Measurements from ENCODE around the gene HIC2. TPM values are rescaled to one million over a fixed set of nuclear protein-coding genes. Genes with fewer than 3 reads are reported as not detected.

The HIC2 gene
- total and polyA plus RNA-seq, 9 of the 15 experiments (the other 6 are each of a cell fraction or from before 2014, with no cell fraction given): 1.7 to 117 (median 35.5) TPM

DNA sequence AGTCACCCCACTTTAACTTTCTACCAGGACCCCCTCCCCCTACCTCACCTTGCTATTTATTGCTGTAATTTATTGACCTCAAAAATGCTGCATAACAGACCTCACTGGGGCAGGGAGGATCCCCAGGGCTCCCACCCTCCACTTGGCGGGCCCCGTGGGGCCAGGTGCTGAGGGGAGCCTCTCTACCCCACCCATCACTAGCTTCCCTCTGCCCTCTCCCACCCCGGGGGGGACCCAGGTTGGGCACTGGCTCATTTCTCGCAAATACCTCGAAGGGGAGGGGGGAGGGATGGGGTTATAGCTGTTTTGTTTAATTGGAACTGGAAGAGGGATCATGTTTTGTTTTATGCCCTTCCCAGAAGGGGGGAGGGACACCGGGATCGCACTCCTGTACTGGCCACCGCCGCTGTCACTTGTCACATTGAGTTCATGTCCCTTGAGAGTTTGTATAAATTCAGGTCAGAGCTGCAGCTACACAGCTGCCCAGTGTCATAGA is 33.7 kb downstream of the HIC2 start (continued):
- TF ChIP-seq, protein P1, sequence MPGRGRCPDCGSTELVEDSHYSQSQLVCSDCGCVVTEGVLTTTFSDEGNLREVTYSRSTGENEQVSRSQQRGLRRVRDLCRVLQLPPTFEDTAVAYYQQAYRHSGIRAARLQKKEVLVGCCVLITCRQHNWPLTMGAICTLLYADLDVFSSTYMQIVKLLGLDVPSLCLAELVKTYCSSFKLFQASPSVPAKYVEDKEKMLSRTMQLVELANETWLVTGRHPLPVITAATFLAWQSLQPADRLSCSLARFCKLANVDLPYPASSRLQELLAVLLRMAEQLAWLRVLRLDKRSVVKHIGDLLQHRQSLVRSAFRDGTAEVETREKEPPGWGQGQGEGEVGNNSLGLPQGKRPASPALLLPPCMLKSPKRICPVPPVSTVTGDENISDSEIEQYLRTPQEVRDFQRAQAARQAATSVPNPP (IDR thresholded peaks at IDR 0.05; ENCODE audit: borderline replicate concordance, insufficient read depth, insufficient read length): no peak
- TF ChIP-seq, protein P2, sequence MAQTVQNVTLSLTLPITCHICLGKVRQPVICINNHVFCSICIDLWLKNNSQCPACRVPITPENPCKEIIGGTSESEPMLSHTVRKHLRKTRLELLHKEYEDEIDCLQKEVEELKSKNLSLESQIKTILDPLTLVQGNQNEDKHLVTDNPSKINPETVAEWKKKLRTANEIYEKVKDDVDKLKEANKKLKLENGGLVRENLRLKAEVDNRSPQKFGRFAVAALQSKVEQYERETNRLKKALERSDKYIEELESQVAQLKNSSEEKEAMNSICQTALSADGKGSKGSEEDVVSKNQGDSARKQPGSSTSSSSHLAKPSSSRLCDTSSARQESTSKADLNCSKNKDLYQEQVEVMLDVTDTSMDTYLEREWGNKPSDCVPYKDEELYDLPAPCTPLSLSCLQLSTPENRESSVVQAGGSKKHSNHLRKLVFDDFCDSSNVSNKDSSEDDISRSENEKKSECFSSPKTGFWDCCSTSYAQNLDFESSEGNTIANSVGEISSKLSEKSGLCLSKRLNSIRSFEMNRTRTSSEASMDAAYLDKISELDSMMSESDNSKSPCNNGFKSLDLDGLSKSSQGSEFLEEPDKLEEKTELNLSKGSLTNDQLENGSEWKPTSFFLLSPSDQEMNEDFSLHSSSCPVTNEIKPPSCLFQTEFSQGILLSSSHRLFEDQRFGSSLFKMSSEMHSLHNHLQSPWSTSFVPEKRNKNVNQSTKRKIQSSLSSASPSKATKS (CRISPR knock-in tag; IDR thresholded peaks at IDR 0.05): no peak
- peak; percentile 29 for TF ChIP-seq HNRNPLL (IDR thresholded peaks at IDR 0.05; ENCODE audit: low read depth, low read length, poor library complexity, severe bottlenecking)
- TF ChIP-seq ZSCAN29 (IDR thresholded peaks at IDR 0.05): no peak
- 0 out of 2 replicates have a peak, but pooled peaks have one; percentile 8 for TF ChIP-seq MYNN (IDR thresholded peaks at IDR 0.05)
- TF ChIP-seq MYNN (CRISPR knock-in tag; IDR thresholded peaks at IDR 0.05): no peak
- TF ChIP-seq, protein P3, sequence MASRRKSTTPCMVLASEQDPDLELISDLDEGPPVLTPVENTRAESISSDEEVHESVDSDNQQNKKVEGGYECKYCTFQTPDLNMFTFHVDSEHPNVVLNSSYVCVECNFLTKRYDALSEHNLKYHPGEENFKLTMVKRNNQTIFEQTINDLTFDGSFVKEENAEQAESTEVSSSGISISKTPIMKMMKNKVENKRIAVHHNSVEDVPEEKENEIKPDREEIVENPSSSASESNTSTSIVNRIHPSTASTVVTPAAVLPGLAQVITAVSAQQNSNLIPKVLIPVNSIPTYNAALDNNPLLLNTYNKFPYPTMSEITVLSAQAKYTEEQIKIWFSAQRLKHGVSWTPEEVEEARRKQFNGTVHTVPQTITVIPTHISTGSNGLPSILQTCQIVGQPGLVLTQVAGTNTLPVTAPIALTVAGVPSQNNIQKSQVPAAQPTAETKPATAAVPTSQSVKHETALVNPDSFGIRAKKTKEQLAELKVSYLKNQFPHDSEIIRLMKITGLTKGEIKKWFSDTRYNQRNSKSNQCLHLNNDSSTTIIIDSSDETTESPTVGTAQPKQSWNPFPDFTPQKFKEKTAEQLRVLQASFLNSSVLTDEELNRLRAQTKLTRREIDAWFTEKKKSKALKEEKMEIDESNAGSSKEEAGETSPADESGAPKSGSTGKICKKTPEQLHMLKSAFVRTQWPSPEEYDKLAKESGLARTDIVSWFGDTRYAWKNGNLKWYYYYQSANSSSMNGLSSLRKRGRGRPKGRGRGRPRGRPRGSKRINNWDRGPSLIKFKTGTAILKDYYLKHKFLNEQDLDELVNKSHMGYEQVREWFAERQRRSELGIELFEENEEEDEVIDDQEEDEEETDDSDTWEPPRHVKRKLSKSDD (conservative IDR thresholded peaks at IDR 0.05; ENCODE audit: low read length): no peak
- TF ChIP-seq SRSF9 (IDR thresholded peaks at IDR 0.05; ENCODE audit: borderline replicate concordance, low read depth, low read length): no peak
- TF ChIP-seq ZNF507 (tag; conservative IDR thresholded peaks at IDR 0.05): no peak
- TF ChIP-seq, protein P4, sequence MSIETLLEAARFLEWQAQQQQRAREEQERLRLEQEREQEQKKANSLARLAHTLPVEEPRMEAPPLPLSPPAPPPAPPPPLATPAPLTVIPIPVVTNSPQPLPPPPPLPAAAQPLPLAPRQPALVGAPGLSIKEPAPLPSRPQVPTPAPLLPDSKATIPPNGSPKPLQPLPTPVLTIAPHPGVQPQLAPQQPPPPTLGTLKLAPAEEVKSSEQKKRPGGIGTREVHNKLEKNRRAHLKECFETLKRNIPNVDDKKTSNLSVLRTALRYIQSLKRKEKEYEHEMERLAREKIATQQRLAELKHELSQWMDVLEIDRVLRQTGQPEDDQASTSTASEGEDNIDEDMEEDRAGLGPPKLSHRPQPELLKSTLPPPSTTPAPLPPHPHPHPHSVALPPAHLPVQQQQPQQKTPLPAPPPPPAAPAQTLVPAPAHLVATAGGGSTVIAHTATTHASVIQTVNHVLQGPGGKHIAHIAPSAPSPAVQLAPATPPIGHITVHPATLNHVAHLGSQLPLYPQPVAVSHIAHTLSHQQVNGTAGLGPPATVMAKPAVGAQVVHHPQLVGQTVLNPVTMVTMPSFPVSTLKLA (conservative IDR thresholded peaks at IDR 0.05): no peak
- TF ChIP-seq TGIF2 (CRISPR knock-in tag; IDR thresholded peaks at IDR 0.05): peak; percentile 84; the same call in 1 of the 2 replicates
- TF ChIP-seq, protein P5, sequence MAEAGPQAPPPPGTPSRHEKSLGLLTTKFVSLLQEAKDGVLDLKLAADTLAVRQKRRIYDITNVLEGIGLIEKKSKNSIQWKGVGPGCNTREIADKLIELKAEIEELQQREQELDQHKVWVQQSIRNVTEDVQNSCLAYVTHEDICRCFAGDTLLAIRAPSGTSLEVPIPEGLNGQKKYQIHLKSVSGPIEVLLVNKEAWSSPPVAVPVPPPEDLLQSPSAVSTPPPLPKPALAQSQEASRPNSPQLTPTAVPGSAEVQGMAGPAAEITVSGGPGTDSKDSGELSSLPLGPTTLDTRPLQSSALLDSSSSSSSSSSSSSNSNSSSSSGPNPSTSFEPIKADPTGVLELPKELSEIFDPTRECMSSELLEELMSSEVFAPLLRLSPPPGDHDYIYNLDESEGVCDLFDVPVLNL (CRISPR knock-in tag; IDR thresholded peaks at IDR 0.05; ENCODE audit: low read depth): peak; percentile 52; the same call in 1 of the 2 replicates

All from K562 (cell line).